HL-60 (cell line): ENCODE results near the gene MIOS.

Source experiments
- DNase-seq, 2 experiments: peaks; one replicate each; pipeline ENCODE4 v3.0.0-alpha.2; 2010 to 2020; ENCODE audit warnings: low read depth in 1 of 2, low spot score in 1 of 2
- H3K27ac ChIP-seq: fragments of 250-450 bp; sonication (Bioruptor Pico); replicated peaks from 2 replicates; pipeline ENCODE4 v1.5.1; 2020; ENCODE audit warnings: mild to moderate bottlenecking, moderate library complexity
- H3K27me3 ChIP-seq: fragments of 250-450 bp; sonication (Bioruptor Pico); 2 replicates; pipeline ENCODE4 v1.5.1; 2021; ENCODE audit warnings: mild to moderate bottlenecking, moderate library complexity; ENCODE audit not compliant: insufficient read depth, poor library complexity, severe bottlenecking
- H3K4me3 ChIP-seq: replicated peaks from 2 replicates; pipeline ENCODE4 v1.5.1; 2011; ENCODE audit warnings: mild to moderate bottlenecking, control low read depth, low read length; ENCODE audit not compliant: insufficient read depth
- GABPA ChIP-seq: IDR thresholded peaks from 2 replicates; pipeline ENCODE4 v1.6.1; 2012; ENCODE audit warnings: low read depth
- POLR2AphosphoS5 ChIP-seq: IDR thresholded peaks from 2 replicates; pipeline ENCODE4 v1.6.1; 2012; ENCODE audit warnings: low read depth
- SPI1 ChIP-seq: IDR thresholded peaks from 2 replicates; pipeline ENCODE4 v1.6.1; 2012; ENCODE audit warnings: low read depth, mild to moderate bottlenecking, borderline replicate concordance
- TF ChIP-seq, protein P1 (sequence below): IDR thresholded peaks from 2 replicates; pipeline ENCODE4 v1.6.1; 2012; ENCODE audit warnings: low read depth; ENCODE audit not compliant: insufficient replicate concordance
- TF ChIP-seq, protein P2 (sequence below): IDR thresholded peaks from one replicate; pipeline ENCODE4 v1.5.1; 2011; ENCODE audit warnings: low read length, control low read depth, inconsistent platforms; ENCODE audit not compliant: insufficient read depth

The MIOS gene

DNA sequence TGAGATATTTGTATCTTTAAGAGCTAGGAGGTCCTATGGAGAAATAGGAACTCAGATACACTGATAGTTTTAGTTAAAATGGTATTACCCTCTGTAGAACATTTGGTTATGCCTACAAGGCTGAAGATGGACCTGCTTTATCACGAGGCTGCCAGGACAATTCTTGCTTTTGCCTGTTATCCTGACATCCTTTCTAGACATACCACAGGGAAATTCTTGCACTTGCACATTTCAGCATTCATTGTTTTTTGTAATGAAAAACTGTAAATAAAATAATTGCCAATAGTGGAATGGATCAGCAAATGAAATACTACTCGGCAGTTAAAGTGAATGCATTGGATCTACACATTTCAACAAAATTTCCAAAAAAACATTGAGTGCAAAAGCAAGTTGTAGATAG is 40.7 kb upstream of the MIOS start:
- no peak overlapping the region for H3K4me3 ChIP-seq
- H3K27ac ChIP-seq = no peak overlapping the region
- no peak for DNase-seq
- no peaks in the 10 kb centered on the region for H3K27me3 ChIP-seq
- TF ChIP-seq, protein P1, sequence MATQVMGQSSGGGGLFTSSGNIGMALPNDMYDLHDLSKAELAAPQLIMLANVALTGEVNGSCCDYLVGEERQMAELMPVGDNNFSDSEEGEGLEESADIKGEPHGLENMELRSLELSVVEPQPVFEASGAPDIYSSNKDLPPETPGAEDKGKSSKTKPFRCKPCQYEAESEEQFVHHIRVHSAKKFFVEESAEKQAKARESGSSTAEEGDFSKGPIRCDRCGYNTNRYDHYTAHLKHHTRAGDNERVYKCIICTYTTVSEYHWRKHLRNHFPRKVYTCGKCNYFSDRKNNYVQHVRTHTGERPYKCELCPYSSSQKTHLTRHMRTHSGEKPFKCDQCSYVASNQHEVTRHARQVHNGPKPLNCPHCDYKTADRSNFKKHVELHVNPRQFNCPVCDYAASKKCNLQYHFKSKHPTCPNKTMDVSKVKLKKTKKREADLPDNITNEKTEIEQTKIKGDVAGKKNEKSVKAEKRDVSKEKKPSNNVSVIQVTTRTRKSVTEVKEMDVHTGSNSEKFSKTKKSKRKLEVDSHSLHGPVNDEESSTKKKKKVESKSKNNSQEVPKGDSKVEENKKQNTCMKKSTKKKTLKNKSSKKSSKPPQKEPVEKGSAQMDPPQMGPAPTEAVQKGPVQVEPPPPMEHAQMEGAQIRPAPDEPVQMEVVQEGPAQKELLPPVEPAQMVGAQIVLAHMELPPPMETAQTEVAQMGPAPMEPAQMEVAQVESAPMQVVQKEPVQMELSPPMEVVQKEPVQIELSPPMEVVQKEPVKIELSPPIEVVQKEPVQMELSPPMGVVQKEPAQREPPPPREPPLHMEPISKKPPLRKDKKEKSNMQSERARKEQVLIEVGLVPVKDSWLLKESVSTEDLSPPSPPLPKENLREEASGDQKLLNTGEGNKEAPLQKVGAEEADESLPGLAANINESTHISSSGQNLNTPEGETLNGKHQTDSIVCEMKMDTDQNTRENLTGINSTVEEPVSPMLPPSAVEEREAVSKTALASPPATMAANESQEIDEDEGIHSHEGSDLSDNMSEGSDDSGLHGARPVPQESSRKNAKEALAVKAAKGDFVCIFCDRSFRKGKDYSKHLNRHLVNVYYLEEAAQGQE = no peak
- TF ChIP-seq POLR2AphosphoS5 (no peak), GABPA (no peak), SPI1 (no peak)
- TF ChIP-seq, protein P2, sequence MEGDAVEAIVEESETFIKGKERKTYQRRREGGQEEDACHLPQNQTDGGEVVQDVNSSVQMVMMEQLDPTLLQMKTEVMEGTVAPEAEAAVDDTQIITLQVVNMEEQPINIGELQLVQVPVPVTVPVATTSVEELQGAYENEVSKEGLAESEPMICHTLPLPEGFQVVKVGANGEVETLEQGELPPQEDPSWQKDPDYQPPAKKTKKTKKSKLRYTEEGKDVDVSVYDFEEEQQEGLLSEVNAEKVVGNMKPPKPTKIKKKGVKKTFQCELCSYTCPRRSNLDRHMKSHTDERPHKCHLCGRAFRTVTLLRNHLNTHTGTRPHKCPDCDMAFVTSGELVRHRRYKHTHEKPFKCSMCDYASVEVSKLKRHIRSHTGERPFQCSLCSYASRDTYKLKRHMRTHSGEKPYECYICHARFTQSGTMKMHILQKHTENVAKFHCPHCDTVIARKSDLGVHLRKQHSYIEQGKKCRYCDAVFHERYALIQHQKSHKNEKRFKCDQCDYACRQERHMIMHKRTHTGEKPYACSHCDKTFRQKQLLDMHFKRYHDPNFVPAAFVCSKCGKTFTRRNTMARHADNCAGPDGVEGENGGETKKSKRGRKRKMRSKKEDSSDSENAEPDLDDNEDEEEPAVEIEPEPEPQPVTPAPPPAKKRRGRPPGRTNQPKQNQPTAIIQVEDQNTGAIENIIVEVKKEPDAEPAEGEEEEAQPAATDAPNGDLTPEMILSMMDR = no peak

DNA sequence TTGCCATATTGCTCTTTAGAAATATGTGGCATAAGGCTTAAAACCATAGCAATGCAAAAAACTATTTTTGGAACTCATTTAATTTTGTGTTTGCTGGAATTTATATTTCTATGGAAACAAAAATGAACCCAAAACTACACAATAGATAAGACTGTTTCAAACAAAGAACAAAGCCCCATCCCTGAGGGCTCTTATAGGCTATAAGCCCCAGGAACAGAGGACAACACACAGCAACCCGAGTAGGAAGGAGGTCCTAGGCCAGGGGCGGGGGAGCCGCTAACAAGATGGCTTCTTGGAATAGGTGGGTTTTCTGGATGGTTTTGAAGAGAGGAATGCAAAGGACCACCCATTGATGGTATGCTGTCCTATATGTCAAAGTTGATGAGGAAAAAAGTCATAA is 39.6 kb upstream of the MIOS start:
- TF ChIP-seq, protein P1 = no peak
- TF ChIP-seq, protein P2 = no peak
- TF ChIP-seq GABPA = no peak
- no peak for TF ChIP-seq SPI1
- TF ChIP-seq POLR2AphosphoS5 = no peak
- H3K4me3 ChIP-seq = no peak overlapping the region
- no peak for DNase-seq

DNA sequence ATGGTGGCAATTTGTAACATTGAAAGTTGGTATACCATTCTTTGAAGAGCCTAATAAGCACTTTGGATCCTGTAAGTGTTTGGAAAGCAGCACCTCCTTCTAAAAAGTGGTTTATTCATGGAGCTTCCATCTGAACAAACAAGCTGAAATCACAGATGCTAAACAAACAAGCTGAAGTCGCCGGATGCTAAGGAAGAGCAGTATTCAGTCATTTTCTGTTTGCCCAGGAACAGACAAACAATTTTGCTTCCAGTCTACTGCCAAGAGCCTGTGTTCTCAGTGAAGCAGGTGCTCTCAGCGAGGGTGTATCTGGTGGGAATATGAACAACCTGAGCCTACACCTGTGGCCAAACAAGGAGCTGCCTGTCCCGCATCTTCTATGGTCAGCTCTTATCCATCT is 37.4 kb upstream of the MIOS start:
- TF ChIP-seq, protein P1 = no peak
- TF ChIP-seq, protein P2 = no peak
- no peak for TF ChIP-seq POLR2AphosphoS5
- H3K27ac ChIP-seq = no peak overlapping the region
- no peak overlapping the region for H3K4me3 ChIP-seq
- no peak for DNase-seq
- no peaks in the 10 kb centered on the region for H3K27me3 ChIP-seq

More for the DNA sequence above, 39.6 kb upstream of the MIOS start:
- H3K27ac ChIP-seq = no peak overlapping the region
- no peaks in the 10 kb centered on the region for H3K27me3 ChIP-seq
